ENCODE measurements around the gene DCUN1D3.

DNA sequence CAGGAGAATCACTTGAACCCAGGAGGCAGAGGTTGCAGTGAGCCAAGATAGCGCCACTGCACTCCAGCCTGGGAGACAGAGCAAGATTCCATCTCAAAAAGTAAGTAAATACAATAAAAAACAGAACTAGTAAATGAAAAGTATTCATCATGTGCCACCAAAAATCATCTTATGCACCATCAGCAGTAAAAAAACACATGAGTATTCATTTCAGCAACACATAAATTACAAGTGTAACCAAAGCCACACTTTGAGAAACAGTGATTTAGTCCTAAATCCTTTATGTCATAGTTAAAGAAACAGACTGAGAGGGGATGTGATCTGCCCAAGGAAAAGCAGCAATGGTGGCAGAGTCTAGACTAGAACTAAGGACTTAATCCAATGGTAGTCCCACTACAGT, 13.0 kb downstream of the DCUN1D3 start:
- TF ChIP-seq, protein P1, sequence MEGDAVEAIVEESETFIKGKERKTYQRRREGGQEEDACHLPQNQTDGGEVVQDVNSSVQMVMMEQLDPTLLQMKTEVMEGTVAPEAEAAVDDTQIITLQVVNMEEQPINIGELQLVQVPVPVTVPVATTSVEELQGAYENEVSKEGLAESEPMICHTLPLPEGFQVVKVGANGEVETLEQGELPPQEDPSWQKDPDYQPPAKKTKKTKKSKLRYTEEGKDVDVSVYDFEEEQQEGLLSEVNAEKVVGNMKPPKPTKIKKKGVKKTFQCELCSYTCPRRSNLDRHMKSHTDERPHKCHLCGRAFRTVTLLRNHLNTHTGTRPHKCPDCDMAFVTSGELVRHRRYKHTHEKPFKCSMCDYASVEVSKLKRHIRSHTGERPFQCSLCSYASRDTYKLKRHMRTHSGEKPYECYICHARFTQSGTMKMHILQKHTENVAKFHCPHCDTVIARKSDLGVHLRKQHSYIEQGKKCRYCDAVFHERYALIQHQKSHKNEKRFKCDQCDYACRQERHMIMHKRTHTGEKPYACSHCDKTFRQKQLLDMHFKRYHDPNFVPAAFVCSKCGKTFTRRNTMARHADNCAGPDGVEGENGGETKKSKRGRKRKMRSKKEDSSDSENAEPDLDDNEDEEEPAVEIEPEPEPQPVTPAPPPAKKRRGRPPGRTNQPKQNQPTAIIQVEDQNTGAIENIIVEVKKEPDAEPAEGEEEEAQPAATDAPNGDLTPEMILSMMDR (IDR thresholded peaks at IDR 0.05) = no peak
- no peak for TF ChIP-seq POLR2AphosphoS5 (IDR thresholded peaks at IDR 0.05)

All from esophagus muscularis mucosa (tissue), 3 donors.